CD4-positive, alpha-beta T cell treated with Interferon gamma for 1 hour (primary cell): ENCODE data around the gene WDR5.

Experiments
- DNase-seq: peaks from one replicate; pipeline ENCODE4 v3.0.0-alpha.2; 2020

WDR5 gene

GRCh38 chr9:134189470-134190231 lies 53.8 kb downstream of the WDR5 start:
- DNase-seq = no peak

- no peak for DNase-seq
Measured at GRCh38 chr9:134190232-134191121, 54.6 kb downstream of the WDR5 start.

GRCh38 chr9:134191455-134192209 lies 55.8 kb downstream of the WDR5 start:
- no peak for DNase-seq

- no peak for DNase-seq
Measured at GRCh38 chr9:134192311-134192950, 56.5 kb downstream of the WDR5 start.

- DNase-seq = no peak
Measured at GRCh38 chr9:134192951-134193731, 57.3 kb downstream of the WDR5 start.

- no peak for DNase-seq
Measured at GRCh38 chr9:134193912-134194535, 58.1 kb downstream of the WDR5 start.

- no peak for DNase-seq
Measured at GRCh38 chr9:134195558-134195957, 59.7 kb downstream of the WDR5 start.

GRCh38 chr9:134196911-134197310 lies 61.0 kb downstream of the WDR5 start:
- DNase-seq = no peak

- no peak for DNase-seq
Measured at GRCh38 chr9:134198791-134199190, 62.9 kb downstream of the WDR5 start.

- DNase-seq = no peak
Measured at GRCh38 chr9:134200730-134201129, 64.8 kb downstream of the WDR5 start.

- DNase-seq = no peak
Measured at GRCh38 chr9:134203224-134203623, 67.3 kb downstream of the WDR5 start.

- no peak for DNase-seq
Measured at GRCh38 chr9:134204041-134204440, 68.2 kb downstream of the WDR5 start.

GRCh38 chr9:134204991-134205578 lies 69.2 kb downstream of the WDR5 start:
- DNase-seq = no peak

GRCh38 chr9:134205672-134206310 lies 69.9 kb downstream of the WDR5 start:
- no peak for DNase-seq

GRCh38 chr9:134206311-134207300 lies 70.7 kb downstream of the WDR5 start:
- no peak for DNase-seq

- DNase-seq = no peak
Measured at GRCh38 chr9:134208310-134208841, 72.5 kb downstream of the WDR5 start.

GRCh38 chr9:134208981-134209725 lies 73.3 kb downstream of the WDR5 start:
- DNase-seq = no peak
